Right renal pelvis (tissue), 4 donors: ENCODE measurements around the gene TEP1. TPM values are rescaled to one million over a fixed set of nuclear protein-coding genes. Genes with fewer than 3 reads are reported as not detected.
"Not testable (repeated sequence)": the region's sequence is repeated elsewhere in the genome, so short reads cannot be mapped to it uniquely, and the experiment has no call there.

Experiments used
- DNase-seq, 4 donors: peaks; one replicate each; pipeline ENCODE4 v3.0.0-alpha.2; 2013; ENCODE audit warnings: low read depth in 4 of 4, low spot score in 3 of 4, missing footprints in 1 of 4
- polyA plus RNA-seq, 4 donors: library from polyadenylated mRNA; unstranded; fragments of 120-200 nt; gene quantifications; one replicate each; pipeline ENCODE4 v1.2.1, GENCODE V29; 2013; ENCODE audit not compliant: insufficient read length in 4 of 4

Gene TEP1
- polyA plus RNA-seq, 4 donors = 14.4 to 22.5 (median 17.6) TPM

GRCh38 chr14:20346713-20347112 lies 66.6 kb downstream of the TEP1 start:
- no peak for DNase-seq

DNA sequence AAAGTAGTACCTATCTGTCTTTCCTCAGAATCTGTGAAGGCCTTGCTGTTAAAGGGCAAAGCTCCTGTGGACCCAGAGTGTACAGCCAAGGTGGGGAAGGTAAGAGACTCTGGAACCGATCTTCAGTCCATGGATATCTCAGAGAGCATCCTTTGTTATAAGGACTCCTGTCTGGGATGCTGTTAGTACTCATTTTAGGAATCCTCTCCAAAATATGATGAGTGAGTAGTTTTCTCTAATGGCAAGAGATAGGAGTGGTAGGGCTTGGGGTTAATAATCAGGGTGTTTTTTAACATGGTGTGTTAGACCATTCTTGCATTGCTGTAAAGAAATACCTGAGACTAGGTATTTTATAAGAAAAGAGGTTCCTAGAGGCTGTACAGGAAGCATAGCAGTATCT lies 67.9 kb downstream of the TEP1 start:
- DNase-seq = no peak

- peak in 1 of 4 donors; percentile 24 for DNase-seq
These were observed 69.5 kb downstream of the TEP1 start for GRCh38 chr14:20343862-20344220.

- peak; percentile 100 for DNase-seq
These were observed 70.0 kb downstream of the TEP1 start, which contains the start of gene PARP2 for GRCh38 chr14:20343092-20343861. Gene PARP2, plus strand, starts transcription at chr14:20343635. Its CDS starts 7 bp downstream, at chr14:20343642.

DNA sequence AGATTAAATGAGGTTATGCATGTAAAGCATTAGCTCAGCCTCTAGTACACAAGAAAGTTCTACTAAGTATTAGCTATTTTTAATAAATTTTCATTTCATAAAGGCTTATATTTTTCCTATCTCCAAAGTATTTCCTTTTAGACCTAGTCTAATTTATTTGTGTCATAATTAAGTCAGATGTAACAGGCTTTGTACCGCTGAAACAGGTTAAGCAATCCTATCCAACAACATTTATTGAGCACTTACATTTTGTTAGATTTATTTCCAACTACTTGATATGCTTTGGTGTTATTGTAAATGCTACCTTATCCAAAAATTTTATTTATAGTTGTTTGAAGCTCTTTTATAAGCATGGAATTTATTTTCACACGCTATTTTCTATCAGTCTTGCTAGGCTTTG lies 71.7 kb downstream of the TEP1 start:
- DNase-seq = no peak

DNA sequence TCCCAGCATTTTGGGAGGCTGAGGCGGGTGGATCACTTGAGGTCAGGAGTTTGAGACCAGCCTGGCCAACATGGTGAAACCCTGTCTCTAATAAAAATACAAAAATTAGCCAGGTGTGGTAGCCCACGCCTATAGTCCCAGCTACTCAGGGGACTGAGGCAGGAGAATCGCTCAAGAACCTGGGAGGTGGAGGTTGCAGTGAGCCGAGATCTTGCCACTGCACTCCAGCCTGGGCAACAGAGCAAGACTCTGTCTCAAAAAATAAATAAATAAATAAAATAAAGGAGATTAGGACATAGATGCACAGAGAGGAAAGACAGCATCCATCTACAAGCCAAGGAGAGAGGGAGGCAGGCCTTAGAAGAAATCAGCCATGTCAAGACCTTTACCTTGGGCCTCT lies 72.3 kb downstream of the TEP1 start:
- not testable (repeated sequence) for DNase-seq

GRCh38 chr14:20334017-20334416 lies 79.3 kb downstream of the TEP1 start:
- DNase-seq = no peak

DNA sequence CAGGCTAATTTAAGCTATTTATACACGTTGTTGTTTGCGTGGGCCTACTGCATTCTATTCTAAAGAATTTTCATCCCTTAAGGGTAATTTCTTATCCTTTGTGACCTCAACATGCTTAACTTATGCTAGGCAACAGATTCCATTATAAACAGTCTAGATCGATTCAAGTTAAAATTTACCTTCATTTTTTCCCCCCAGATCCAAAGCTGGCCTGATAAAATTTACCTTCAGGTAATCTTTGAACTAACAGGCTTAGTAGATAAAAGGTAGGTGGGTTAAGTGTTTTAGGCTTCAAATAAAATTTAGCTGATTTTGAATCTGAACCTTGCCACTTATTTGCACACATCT lies 79.8 kb downstream of the TEP1 start:
- no peak for DNase-seq

DNA sequence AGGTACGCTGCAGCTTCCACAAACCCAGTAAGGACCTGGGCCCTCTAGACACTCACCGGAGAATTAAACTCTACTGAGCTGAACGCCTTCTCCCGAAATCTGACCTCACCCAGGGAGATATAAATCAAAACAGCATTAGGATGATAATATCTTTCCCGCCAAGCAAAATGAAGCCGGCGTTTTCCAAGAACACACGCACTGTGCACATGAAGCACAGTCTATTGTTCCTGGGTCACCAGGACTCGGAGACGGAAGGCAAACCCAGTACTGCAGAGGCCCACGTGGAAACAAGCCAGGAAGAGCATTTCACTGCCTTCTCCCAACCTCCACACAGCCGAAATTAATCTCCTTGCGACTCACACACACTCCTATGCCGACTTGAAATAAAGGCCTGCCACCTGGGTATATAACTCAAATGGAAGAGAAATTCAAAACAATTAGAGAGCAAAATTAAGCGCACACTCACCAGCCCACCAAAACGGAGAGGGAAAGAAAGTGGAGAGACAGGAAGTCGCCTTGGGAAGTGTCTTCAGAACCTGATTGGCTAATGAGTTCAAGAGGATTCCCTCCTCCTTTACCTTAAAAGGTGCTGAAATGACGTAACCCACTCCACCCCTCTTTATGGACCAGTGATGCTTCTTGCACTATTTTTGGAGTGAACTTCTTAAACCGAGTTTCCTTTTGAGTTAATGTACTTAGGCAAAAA lies 80.4 kb downstream of the TEP1 start, which contains the start of gene CCNB1IP1:
TSS of gene CCNB1IP1 (minus strand) at position 492 of the 706 bp plus-strand sequence. CDS start 16,756 bp downstream, outside the sequence.
- DNase-seq = peak; percentile 68 to 86 (median 80)

DNA sequence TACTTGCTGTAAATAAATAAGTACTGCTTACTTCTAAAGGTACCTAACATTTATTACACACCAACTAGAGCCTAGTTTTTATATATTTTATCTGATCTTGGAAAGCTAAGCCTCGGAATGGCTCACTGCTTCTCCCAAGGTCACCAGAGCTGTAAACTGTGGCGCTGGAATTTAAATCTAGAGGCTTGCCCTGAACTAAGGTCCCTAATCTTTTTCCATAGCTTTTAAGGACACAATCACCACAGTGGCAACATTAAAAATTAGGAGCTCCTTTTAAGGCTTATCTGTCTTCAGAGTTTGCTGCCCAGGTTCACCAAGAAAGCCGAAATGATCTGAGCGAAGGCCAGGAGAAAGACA lies 80.9 kb downstream of the TEP1 start:
- DNase-seq = peak in 3 of 4 donors; percentile 38 to 48 (median 38)

DNA sequence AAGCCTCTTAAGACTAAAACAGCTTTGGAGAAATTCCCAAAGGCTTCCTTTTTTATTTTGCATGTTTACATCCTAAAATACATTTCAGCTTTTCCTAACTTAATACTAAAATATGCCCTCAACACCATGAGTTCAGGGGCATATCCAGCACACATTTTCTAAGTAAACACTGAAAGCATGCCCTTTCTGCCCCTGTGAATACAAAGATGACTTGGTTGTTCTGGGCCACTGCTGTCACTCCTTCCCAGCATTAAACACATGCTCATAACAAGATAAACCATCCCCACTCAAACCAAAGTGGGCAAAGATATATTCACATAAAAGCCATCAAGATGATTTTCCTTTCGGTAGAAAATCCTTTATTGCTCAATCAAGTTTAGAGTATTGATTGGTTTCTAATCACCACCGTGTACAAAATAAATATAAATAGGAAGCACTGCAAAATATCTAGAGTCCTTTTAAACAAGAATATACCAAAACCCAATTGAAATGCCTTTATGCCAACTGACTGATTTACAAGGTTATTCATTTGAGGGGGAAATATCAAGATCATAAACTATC lies 82.2 kb downstream of the TEP1 start:
- no peak for DNase-seq

GRCh38 chr14:20329355-20329754 lies 83.9 kb downstream of the TEP1 start:
- DNase-seq = no peak

GRCh38 chr14:20328705-20329104 lies 84.6 kb downstream of the TEP1 start:
- no peak for DNase-seq

DNA sequence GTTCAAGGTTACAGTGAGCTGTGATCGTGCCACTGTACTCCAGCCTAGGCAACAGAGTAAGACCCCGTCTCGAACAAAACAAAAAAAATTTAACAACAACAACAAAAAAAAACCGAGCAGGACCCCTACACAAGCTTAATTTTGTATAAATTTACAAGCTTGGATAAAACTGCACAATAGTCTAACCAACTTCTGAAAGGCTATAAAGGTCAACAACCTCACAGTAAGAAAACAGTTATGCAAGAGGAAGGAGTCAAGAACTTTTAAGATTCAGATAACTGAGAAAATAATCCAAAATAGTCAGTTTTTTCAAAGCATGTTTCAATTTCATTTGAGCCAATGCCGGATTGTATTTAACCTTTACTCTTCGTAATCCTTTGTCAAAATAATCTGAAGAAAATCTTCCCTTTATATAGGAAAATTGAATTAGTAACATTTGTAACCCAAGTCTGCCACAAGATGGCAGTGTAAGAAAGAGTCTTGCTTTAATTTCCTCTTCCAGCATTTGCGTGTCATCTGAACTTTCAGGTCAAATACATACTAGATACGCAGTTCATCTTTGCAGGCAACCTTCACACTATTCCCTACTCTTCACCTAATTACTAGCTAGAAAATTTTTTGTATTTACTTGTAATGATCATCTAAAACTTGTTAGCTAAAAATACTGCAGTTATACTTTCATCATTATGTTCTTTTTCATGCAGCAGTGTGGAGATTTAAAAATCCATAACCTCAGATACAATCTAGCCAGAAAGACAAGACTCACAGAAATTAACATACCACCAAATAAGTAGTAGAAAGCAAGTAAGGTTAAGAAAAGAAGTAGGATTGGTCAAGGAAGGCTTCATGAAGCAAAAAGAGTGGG lies 86.1 kb downstream of the TEP1 start:
- DNase-seq = peak in 2 of 4 donors; percentile 38 to 51

DNA sequence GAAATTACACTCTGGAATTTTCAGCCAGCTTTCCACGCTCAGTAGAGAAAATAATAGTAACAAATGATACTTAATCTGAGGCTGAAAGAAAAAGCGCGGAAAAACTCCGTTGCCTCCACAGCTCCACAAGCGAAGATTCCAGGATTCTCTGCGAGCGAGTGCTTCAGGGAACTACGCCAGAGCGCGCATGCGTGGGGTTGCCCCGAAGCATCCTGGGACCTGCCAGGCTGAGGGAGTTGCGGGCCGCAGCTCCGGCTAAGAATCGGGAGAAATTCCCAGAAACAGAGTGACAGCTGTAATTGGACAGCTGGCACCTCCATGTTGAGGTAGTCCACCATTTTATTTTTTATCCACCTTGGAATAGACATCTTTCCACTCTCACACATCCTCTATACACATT lies 95.6 kb downstream of the TEP1 start:
- DNase-seq = no peak

Other genes with a start within 250 kb of the TEP1 start
- under 1 TPM in 1 of 4 donors, not detected in 3; 0.03 TPM for gene OR11G2, start 222.6 kb downstream of the TEP1 start, polyA plus RNA-seq
- not detected for gene OR11H6, start 189.8 kb downstream of the TEP1 start, polyA plus RNA-seq
- gene OR11H7, start 184.5 kb downstream of the TEP1 start, polyA plus RNA-seq = under 1 TPM; 0.23 to 0.39 (median 0.30) TPM
- not detected for gene OR11H4, start 174.2 kb downstream of the TEP1 start, polyA plus RNA-seq
- gene TTC5, start 107.5 kb downstream of the TEP1 start, polyA plus RNA-seq = 10 to 100 TPM; 25.4 to 27.5 (median 26.9) TPM
- 100 to 1,000 TPM; 115 to 132 (median 117) TPM for gene CCNB1IP1, start 80.2 kb downstream of the TEP1 start, polyA plus RNA-seq
- gene PARP2, start 69.9 kb downstream of the TEP1 start, polyA plus RNA-seq = 10 to 100 TPM; 45.2 to 63.2 (median 55.0) TPM
- under 1 TPM; 0.30 to 0.54 (median 0.49) TPM for gene KLHL33, start 22.7 kb upstream of the TEP1 start, polyA plus RNA-seq
- 10 to 100 TPM; 42.0 to 59.7 (median 48.8) TPM for gene OSGEP, start 41.3 kb upstream of the TEP1 start, polyA plus RNA-seq
- 100 to 1,000 TPM; 318 to 344 (median 328) TPM for gene APEX1, start 41.7 kb upstream of the TEP1 start, polyA plus RNA-seq
- gene PIP4P1, start 47.9 kb upstream of the TEP1 start, polyA plus RNA-seq = 10 to 100 TPM; 34.1 to 38.0 (median 36.4) TPM
- gene PNP, start 55.9 kb upstream of the TEP1 start, polyA plus RNA-seq = 10 to 100 TPM; 58.0 to 95.0 (median 65.5) TPM
- gene RNASE10, start 92.0 kb upstream of the TEP1 start, polyA plus RNA-seq = under 1 TPM in 2 of 4 donors, not detected in 2; 0.30 to 0.43 TPM
- not detected for gene RNASE9, start 147.5 kb upstream of the TEP1 start, polyA plus RNA-seq
- gene RNASE11, start 174.5 kb upstream of the TEP1 start, polyA plus RNA-seq = not detected
- gene RNASE12, start 177.9 kb upstream of the TEP1 start, polyA plus RNA-seq = not detected
- gene OR6S1, start 228.2 kb upstream of the TEP1 start, polyA plus RNA-seq = not detected